Hepatocyte (in vitro differentiated cells): ENCODE data around the gene FNDC3B.

Source experiments
- CTCF ChIP-seq: fragments of 200-600 bp; sonication (generic); IDR thresholded peaks from 2 replicates; pipeline ENCODE4 v1.5.1; 2016; ENCODE audit warnings: antibody characterized with exemption, mild to moderate bottlenecking; ENCODE audit not compliant: poor library complexity
- EZH2 ChIP-seq: fragments of 200-600 bp; sonication (generic); IDR thresholded peaks from 2 replicates; pipeline ENCODE4 v1.6.1; 2016; ENCODE audit warnings: antibody characterized with exemption, mild to moderate bottlenecking, borderline replicate concordance
- EZH2phosphoT487 ChIP-seq: fragments of 200-600 bp; sonication (generic); IDR thresholded peaks from one replicate; pipeline ENCODE4 v1.6.1; 2018; ENCODE audit warnings: antibody characterized with exemption, mild to moderate bottlenecking, low read depth, moderate library complexity; ENCODE audit not compliant: unreplicated experiment, severe bottlenecking

- TF ChIP-seq CTCF (no peak), EZH2 (no peak), EZH2phosphoT487 (no peak)
Observed at GRCh38 chr3:172048599-172048998, 9.2 kb downstream of the FNDC3B start.
